ENCODE data around the gene POLE. TPM values are rescaled to one million over a fixed set of nuclear protein-coding genes. Genes with fewer than 3 reads are reported as not detected.
A peak's percentile ranks its signal among the peaks of the same experiment; 100 is the strongest.

POLE gene
- total and polyA plus RNA-seq, 2 of the 4 experiments (the other 2 are of a cell fraction), result 17.2 to 20.7 TPM

- Histone ChIP-seq H4K91ac (ENCODE audit: insufficient read depth, low read depth, low read length) (no peak overlapping the region), H2AK9ac (replicated peaks; ENCODE audit: low read depth, low read length, poor library complexity) (peak overlapping the region; percentile 77), H4K20me1 (ENCODE audit: insufficient read depth, low read length) (peaks cover 7% of the 10 kb centered on the region; the same call in 1 of the 2 replicates), H3K18ac (ENCODE audit: low read depth, low read length) (no peak overlapping the region), H3K4ac (ENCODE audit: low read depth, low read length) (no peak overlapping the region), H2BK120ac (ENCODE audit: low read depth, low read length) (no peak overlapping the region), H3K4me3 (ENCODE audit: insufficient read depth, low read depth, low read length) (no peak overlapping the region), H3K9me3 (ENCODE audit: control insufficient read depth, insufficient read depth, low read length) (no peaks in the 10 kb centered on the region), H3K27ac (ENCODE audit: insufficient read depth, low read length) (no peak overlapping the region), H3K14ac (replicated peaks; ENCODE audit: low read depth, low read length) (no peak overlapping the region), H3K9me1 (ENCODE audit: insufficient read depth, low read length) (no peaks in the 10 kb centered on the region), H3K36me3 (ENCODE audit: control insufficient read depth, insufficient read depth, low read length) (peaks cover 35% of the 10 kb centered on the region), H3K79me1 (ENCODE audit: low read depth in 1 of 2, low read length in 2 of 2) (no peaks in the 10 kb centered on the region), H2BK20ac (ENCODE audit: low read depth, low read length) (no peak overlapping the region), H3K4me2 (ENCODE audit: low read depth, low read length) (no peak overlapping the region), H4K8ac (ENCODE audit: low read depth in 2 of 2, low read length in 2 of 2) (no peak overlapping the region), H2BK5ac (ENCODE audit: low read depth, low read length, poor library complexity, severe bottlenecking) (no peak overlapping the region), H2BK15ac (ENCODE audit: low read depth, low read length) (no peak overlapping the region), H2AK5ac (ENCODE audit: low read depth, low read length) (no peak overlapping the region), H2AFZ (replicated peaks; ENCODE audit: low read length, poor library complexity) (no peak overlapping the region), H3K56ac (ENCODE audit: extremely low read depth, insufficient read depth, low read length) (no peak overlapping the region), H3K23ac (ENCODE audit: low read depth, low read length) (no peak overlapping the region), H3K9ac (ENCODE audit: low read depth, low read length) (no peak overlapping the region), H3K27me3 (ENCODE audit: control insufficient read depth, insufficient read depth, low read length) (no peaks in the 10 kb centered on the region), H4K5ac (ENCODE audit: low read depth, low read length) (no peak overlapping the region), H3K4me1 (ENCODE audit: control insufficient read depth, insufficient read depth, low read length) (no peaks in the 10 kb centered on the region)
- BruUV-seq (replicated peaks), result no TSS peak
- 97% methylated on average over 9 of the region's 18 CpGs; no CpG with 5 or more reads in 1 of the 2 experiments for WGBS, 2 experiments (ENCODE audit: extremely low coverage in 2 of 2, insufficient read length in 1 of 2)
- DNase-seq, result no peak
- no peak for TF ChIP-seq POLR2A (IDR thresholded peaks at IDR 0.05; ENCODE audit: low read depth, low read length)
- TF ChIP-seq BHLHE40 (IDR thresholded peaks at IDR 0.05; ENCODE audit: low read depth, low read length), result no peak
- TF ChIP-seq CTCF (conservative IDR thresholded peaks at IDR 0.05; ENCODE audit: low read depth, low read length), result no peak
- TF ChIP-seq RAD21 (IDR thresholded peaks at IDR 0.05; ENCODE audit: low read length), result no peak
- TF ChIP-seq RCOR1 (IDR thresholded peaks at IDR 0.05; ENCODE audit: insufficient replicate concordance, low read length), result no peak
- CTCF ChIA-PET, result interaction anchor here (1.3 kb wide), 1 partner anchor 23 kb away, joined by 11 read pairs; no protein-coding TSS in a partner anchor
- POLR2A ChIA-PET (ENCODE audit: unreplicated experiment), result no interaction called here
- ATAC-seq (ENCODE audit: low read depth), result no peak
- dilution Hi-C loops (cut with HindIII; ENCODE audit: low sequenced_read_pairs, unreplicated experiment), result no loop called here
- intact Hi-C loops (cut with micrococcal nuclease), result loop anchor here (1.0 kb wide), 2 partner anchors 38 to 223 kb away; no protein-coding TSS in a partner anchor
- in situ Hi-C loops (cut with MboI; ENCODE audit: low sequenced_read_pairs), result no loop called here
Measured at GRCh38 chr12:132637811-132638210, 49.3 kb downstream of the POLE start.

Data from IMR-90 (cell line).